Endothelial cell of umbilical vein (primary cell): ENCODE data around the gene LRRC59. TPM values are rescaled to one million over a fixed set of nuclear protein-coding genes. Genes with fewer than 3 reads are reported as not detected.

Experiments
- BruUV-seq: library from RNA; stranded (reverse); fragments of 400-500 nt; replicated peaks from 2 replicates; lab custom pipeline; 2021; lab: Mats Ljungman, UMichigan
- CTCF ChIA-PET: fragments of 300-600, 350-600 bp; sonication (Branson Sonifier 250); formaldehyde crosslinking; loops from one replicate; lab custom pipeline; 2021; ENCODE audit warnings: antibody characterized with exemption, inconsistent platforms; lab: Charles Lee
- POLR2A ChIA-PET: fragments of 300-600, 350-600 bp; sonication (Branson Sonifier 250); formaldehyde crosslinking; loops from one replicate; lab custom pipeline; 2021; ENCODE audit warnings: antibody characterized with exemption, inconsistent platforms; lab: Charles Lee
- DNase-seq: peaks from one replicate; pipeline ENCODE4 v3.0.0-alpha.2; 2011; ENCODE audit warnings: low read depth, low spot score
- FAIRE-seq: peaks from 2 replicates; lab custom pipeline; 2011; peaks lifted over from hg19 to GRCh38; lab: Jason Lieb, UNC
- H2AFZ ChIP-seq: 2 replicates; pipeline ENCODE4 v1.6.0; 2012; ENCODE audit warnings: low read depth, low read length, control low read depth, inconsistent platforms
- H3K27ac ChIP-seq: 2 replicates; pipeline ENCODE4 v1.5.1; 2011; ENCODE audit warnings: low read depth, mild to moderate bottlenecking, control low read depth, low read length, moderate library complexity; ENCODE audit not compliant: insufficient read depth
- H3K27me3 ChIP-seq, 2 experiments: 2 replicates each; pipeline versions ENCODE4 v1.6.0 to v1.6.1; 2011; ENCODE audit warnings: low read length in 2 of 2, mixed read lengths in 1 of 2; ENCODE audit not compliant: control insufficient read depth in 2 of 2, insufficient read depth in 2 of 2
- H3K36me3 ChIP-seq, 2 experiments: 2 replicates in 1 of 2; 3 replicates in 1 of 2; pipeline ENCODE4 v1.5.1; 2011; ENCODE audit warnings: low read length in 2 of 2, mild to moderate bottlenecking in 1 of 2, moderate library complexity in 1 of 2; ENCODE audit not compliant: control insufficient read depth in 2 of 2, insufficient read depth in 2 of 2; ENCODE audit errors: extremely low read depth in 1 of 2
- H3K4me1 ChIP-seq: 3 replicates; pipeline ENCODE4 v1.5.1; 2011; ENCODE audit warnings: mild to moderate bottlenecking, low read length; ENCODE audit not compliant: control insufficient read depth, insufficient read depth; ENCODE audit errors: extremely low read depth
- H3K4me2 ChIP-seq: 2 replicates; pipeline ENCODE4 v1.6.1; 2011; ENCODE audit warnings: low read length, control low read depth, mixed read lengths; ENCODE audit not compliant: insufficient read depth
- H3K4me3 ChIP-seq, 3 experiments: fragments of 200-600 bp in 1 of 3; sonication (generic), shearing (Covaris generic) in 1 of 3; replicated peaks in 1 of 3; 2 replicates each; pipeline ENCODE4 v1.5.1; 2011 to 2016; ENCODE audit warnings: control low read depth in 3 of 3, low read length in 3 of 3, mild to moderate bottlenecking in 2 of 3, inconsistent platforms in 1 of 3, low read depth in 1 of 3, moderate library complexity in 1 of 3; ENCODE audit not compliant: insufficient read depth in 1 of 3
- H3K79me2 ChIP-seq: 2 replicates; pipeline ENCODE4 v1.6.0; 2012; ENCODE audit warnings: low read length, inconsistent platforms; ENCODE audit not compliant: control insufficient read depth, insufficient read depth
- H3K9ac ChIP-seq: replicated peaks from 2 replicates; pipeline ENCODE3; 2011; ENCODE audit warnings: low read length, control low read depth; ENCODE audit not compliant: insufficient read depth; ENCODE audit errors: extremely low read depth
- H3K9me1 ChIP-seq: replicated peaks from 3 replicates; pipeline ENCODE4 v1.6.0; 2011; ENCODE audit warnings: mild to moderate bottlenecking, low read length; ENCODE audit not compliant: control insufficient read depth, insufficient read depth; ENCODE audit errors: extremely low read depth
- H3K9me3 ChIP-seq: replicated peaks from 2 replicates; pipeline ENCODE4 v1.5.1; 2012; ENCODE audit warnings: low read length, inconsistent platforms; ENCODE audit not compliant: control insufficient read depth, insufficient read depth
- H4K20me1 ChIP-seq: replicated peaks from 2 replicates; pipeline ENCODE3; 2011; ENCODE audit warnings: mild to moderate bottlenecking, low read length; ENCODE audit not compliant: control insufficient read depth, insufficient read depth; ENCODE audit errors: extremely low read depth
- EZH2 ChIP-seq: IDR thresholded peaks from 2 replicates; pipeline ENCODE4 v1.6.1; 2012; ENCODE audit warnings: borderline replicate concordance, low read depth, mild to moderate bottlenecking, moderate library complexity, low read length, inconsistent platforms; ENCODE audit not compliant: severe bottlenecking
- FOS ChIP-seq: IDR thresholded peaks from 2 replicates; pipeline ENCODE4 v1.6.1; 2011; ENCODE audit warnings: mild to moderate bottlenecking, low read length, moderate library complexity, borderline replicate concordance; ENCODE audit not compliant: insufficient read depth
- GATA2 ChIP-seq: IDR thresholded peaks from 2 replicates; pipeline ENCODE4 v1.7.0; 2011; ENCODE audit warnings: low read depth, mild to moderate bottlenecking, moderate library complexity, mixed read lengths, low read length; ENCODE audit not compliant: insufficient read length, insufficient read depth
- JUN ChIP-seq: IDR thresholded peaks from 2 replicates; pipeline ENCODE4 v1.6.1; 2011; ENCODE audit warnings: borderline replicate concordance, low read depth; ENCODE audit not compliant: insufficient read length, insufficient read depth
- MYC ChIP-seq: IDR thresholded peaks from one replicate; pipeline ENCODE4 v1.6.1; 2011; ENCODE audit warnings: mild to moderate bottlenecking, low read depth, low read length
- POLR2A ChIP-seq: IDR thresholded peaks from 2 replicates; pipeline ENCODE4 v1.6.1; 2012; ENCODE audit warnings: low read depth, mild to moderate bottlenecking, control low read depth, low read length
- POLR2AphosphoS5 ChIP-seq: IDR thresholded peaks from 2 replicates; pipeline ENCODE4 v1.6.1; 2012; ENCODE audit warnings: low read depth, mild to moderate bottlenecking, control low read depth, low read length, moderate library complexity; ENCODE audit not compliant: insufficient read depth
- dilution Hi-C: fragments of 300-500 bp; cut with MboI; formaldehyde crosslinking; loops from one replicate; pipeline ENCODE4 v1.15.0; 2019; ENCODE audit warnings: low sequenced_read_pairs; ENCODE audit not compliant: extremely low pct_ligation_motif_present
- intact Hi-C: fragments of 100-400 bp; cut with micrococcal nuclease; formaldehyde crosslinking; loops from one replicate; pipeline ENCODE4 v1.10.0; 2022
- polyA plus RNA-seq, 4 experiments: library from polyadenylated mRNA; depleted of rRNA in 3 of 4; stranded (reverse) in 3 of 4; unstranded in 1 of 4; fragments of >200 nt; gene quantifications; 2 replicates each; pipeline versions ENCODE4 v1.2.1 to v1.2.3, GENCODE V29; 2011 to 2012; ENCODE audit warnings: missing spikeins in 1 of 4
- total RNA-seq: library from RNA; stranded (reverse); gene quantifications from 2 replicates; pipeline ENCODE4 v1.2.3, GENCODE V29; 2021
- TF ChIP-seq, protein P1 (sequence below), 2 donors: IDR thresholded peaks; 1 replicate in 1 of 2; 2 replicates in 1 of 2; pipeline ENCODE4 v1.5.1; 2011; ENCODE audit warnings: low read length in 2 of 2, mild to moderate bottlenecking in 2 of 2, moderate library complexity in 2 of 2, control low read depth in 1 of 2, inconsistent platforms in 1 of 2, low read depth in 1 of 2; ENCODE audit not compliant: insufficient read depth in 1 of 2; ENCODE audit errors: extremely low read depth in 1 of 2
- TF ChIP-seq, protein P2 (sequence below): IDR thresholded peaks from 2 replicates; pipeline ENCODE4 v1.6.1; 2011; ENCODE audit not compliant: insufficient read depth, insufficient read length

LRRC59 gene
- total and polyA plus RNA-seq, 2 donors (not counting 3 experiments of a cell fraction or from before 2014, with no cell fraction given): 93.9 to 183 TPM

DNA sequence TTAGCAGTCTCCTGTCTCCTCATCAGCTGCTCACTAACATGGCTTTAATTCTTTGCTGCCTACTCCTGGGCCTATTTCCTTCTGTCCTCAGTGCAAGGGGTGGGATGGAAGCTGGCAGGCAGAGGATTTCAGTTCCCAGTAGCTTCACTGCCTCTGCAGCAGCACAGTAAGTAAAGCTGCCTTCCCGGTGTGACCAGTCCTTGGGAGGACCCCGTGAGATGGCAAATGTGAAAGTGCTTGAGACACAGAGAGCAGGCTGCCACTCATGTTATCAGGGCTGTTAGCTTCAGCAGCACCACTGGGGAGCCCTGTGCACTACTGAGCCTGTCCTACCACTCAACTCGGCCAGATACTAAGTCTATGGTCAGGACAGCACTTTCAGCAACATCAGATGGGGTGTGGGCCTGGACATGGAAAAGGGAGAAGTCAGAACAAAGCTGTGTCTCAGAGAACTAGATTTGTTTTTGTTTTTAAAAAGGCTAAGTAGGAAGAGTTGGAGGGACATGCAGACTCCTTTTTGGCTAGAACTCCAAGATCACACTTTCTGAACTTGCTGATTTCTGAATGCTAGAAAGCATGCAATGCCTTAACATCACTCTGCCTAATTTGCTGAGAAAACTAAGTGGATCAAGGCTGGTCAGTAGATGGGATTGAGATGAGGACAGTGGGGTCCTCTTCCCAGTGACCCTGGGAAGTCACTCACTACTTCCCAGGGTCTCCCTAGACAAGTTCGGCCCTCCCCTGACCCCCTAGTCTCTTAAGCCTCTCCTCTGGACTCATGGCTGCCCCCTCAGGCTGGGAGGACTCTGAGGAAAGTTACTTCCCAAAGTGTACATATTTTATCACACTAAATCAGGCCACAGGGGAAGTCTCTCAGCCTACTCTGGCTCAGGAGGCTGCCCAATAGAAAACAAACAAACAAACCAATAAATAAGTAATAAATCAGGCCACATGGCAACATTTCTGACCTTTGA is 29.8 kb upstream of the LRRC59 start:
- dilution Hi-C loops: no loop called here
- Histone ChIP-seq H3K4me3 (peak overlapping the region; percentile 24 to 79 (median 72)), H3K9me1 (no peaks in the 10 kb centered on the region), H3K9ac (no peak overlapping the region), H3K36me3 (no peaks in the 10 kb centered on the region), H3K27me3 (no peaks in the 10 kb centered on the region), H3K79me2 (no peaks in the 10 kb centered on the region), H3K9me3 (no peaks in the 10 kb centered on the region), H3K27ac (no peak overlapping the region), H3K4me1 (peaks cover 31% of the 10 kb centered on the region), H2AFZ (peak overlapping the region; percentile 9), H3K4me2 (peak overlapping the region; percentile 32), H4K20me1 (no peaks in the 10 kb centered on the region)
- intact Hi-C loops: loop anchor here (2.0 kb wide), 2 partner anchors 30 to 52 kb away; partner anchors contain the start of genes LRRC59 and RSAD1
- BruUV-seq: no TSS peak
- FAIRE-seq (peak; percentile 86), DNase-seq (peak; percentile 45)
- ChIA-PET CTCF (interaction anchor here (0.9 to 1.8 kb wide), 6 partner anchors 29 to 65 kb away, joined by 3 to 16 read pairs (median 4); partner anchors contain the start of genes LRRC59 and RSAD1), POLR2A (interaction anchor here (0.5 kb wide), 1 partner anchor 20 kb away, joined by 5 read pairs; no protein-coding TSS in a partner anchor)
- TF ChIP-seq, protein P1, sequence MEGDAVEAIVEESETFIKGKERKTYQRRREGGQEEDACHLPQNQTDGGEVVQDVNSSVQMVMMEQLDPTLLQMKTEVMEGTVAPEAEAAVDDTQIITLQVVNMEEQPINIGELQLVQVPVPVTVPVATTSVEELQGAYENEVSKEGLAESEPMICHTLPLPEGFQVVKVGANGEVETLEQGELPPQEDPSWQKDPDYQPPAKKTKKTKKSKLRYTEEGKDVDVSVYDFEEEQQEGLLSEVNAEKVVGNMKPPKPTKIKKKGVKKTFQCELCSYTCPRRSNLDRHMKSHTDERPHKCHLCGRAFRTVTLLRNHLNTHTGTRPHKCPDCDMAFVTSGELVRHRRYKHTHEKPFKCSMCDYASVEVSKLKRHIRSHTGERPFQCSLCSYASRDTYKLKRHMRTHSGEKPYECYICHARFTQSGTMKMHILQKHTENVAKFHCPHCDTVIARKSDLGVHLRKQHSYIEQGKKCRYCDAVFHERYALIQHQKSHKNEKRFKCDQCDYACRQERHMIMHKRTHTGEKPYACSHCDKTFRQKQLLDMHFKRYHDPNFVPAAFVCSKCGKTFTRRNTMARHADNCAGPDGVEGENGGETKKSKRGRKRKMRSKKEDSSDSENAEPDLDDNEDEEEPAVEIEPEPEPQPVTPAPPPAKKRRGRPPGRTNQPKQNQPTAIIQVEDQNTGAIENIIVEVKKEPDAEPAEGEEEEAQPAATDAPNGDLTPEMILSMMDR (IDR thresholded peaks at IDR 0.05; ENCODE audit: extremely low read depth in 1 of 2, insufficient read depth in 1 of 2, low read depth in 1 of 2, low read length in 2 of 2): peak in 1 of 2 donors; percentile 7
- no peak for TF ChIP-seq POLR2A

DNA sequence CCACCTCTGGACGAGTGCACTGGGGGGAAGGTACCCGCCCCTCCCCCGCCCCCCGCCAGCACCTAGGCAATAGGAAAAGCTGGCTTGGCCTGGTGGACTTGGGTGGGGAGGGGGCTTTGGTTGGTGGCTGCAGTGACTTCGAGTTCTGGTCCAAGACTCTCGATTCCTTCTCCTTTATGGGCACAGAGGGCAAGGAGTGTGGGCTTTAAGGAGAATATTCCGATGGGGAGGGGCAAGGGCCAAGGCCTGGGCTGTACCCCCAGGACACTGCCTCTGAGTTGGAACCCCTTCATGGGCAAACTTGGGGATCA is 29.1 kb upstream of the LRRC59 start:
- Histone ChIP-seq H3K4me3 (peak overlapping the region; percentile 24 to 79 (median 72)), H3K9me1 (no peaks in the 10 kb centered on the region), H3K36me3 (no peaks in the 10 kb centered on the region), H3K4me2 (peak overlapping the region; percentile 32), H4K20me1 (no peaks in the 10 kb centered on the region), H3K27me3 (no peaks in the 10 kb centered on the region), H3K27ac (no peak overlapping the region), H3K4me1 (peaks cover 36% of the 10 kb centered on the region), H3K9ac (no peak overlapping the region), H3K9me3 (no peaks in the 10 kb centered on the region), H2AFZ (peak overlapping the region; percentile 44), H3K79me2 (no peaks in the 10 kb centered on the region)
- DNase-seq (no peak), FAIRE-seq (no peak)
- POLR2A ChIA-PET: interaction anchor here (0.5 to 0.9 kb wide), 2 partner anchors 19 to 29 kb away, joined by 3 to 5 read pairs; partner anchors contain the start of gene LRRC59
- BruUV-seq: no TSS peak
- TF ChIP-seq, protein P2, sequence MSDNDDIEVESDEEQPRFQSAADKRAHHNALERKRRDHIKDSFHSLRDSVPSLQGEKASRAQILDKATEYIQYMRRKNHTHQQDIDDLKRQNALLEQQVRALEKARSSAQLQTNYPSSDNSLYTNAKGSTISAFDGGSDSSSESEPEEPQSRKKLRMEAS: no peak
- TF ChIP-seq FOS: no peak
- TF ChIP-seq, protein P1 (IDR thresholded peaks at IDR 0.05; ENCODE audit: extremely low read depth in 1 of 2, insufficient read depth in 1 of 2, low read depth in 1 of 2, low read length in 2 of 2): no peak
- no peak for TF ChIP-seq MYC
- no peak for TF ChIP-seq GATA2
- TF ChIP-seq EZH2: no peak
- no peak for TF ChIP-seq POLR2A
- TF ChIP-seq POLR2AphosphoS5: no peak
- TF ChIP-seq JUN: no peak
- dilution Hi-C loops (no loop called here), intact Hi-C loops (loop anchor here (2.0 kb wide), 2 partner anchors 30 to 52 kb away; partner anchors contain the start of genes LRRC59 and RSAD1)
- CTCF ChIA-PET: interaction anchor here (0.9 to 1.8 kb wide), 6 partner anchors 28 to 64 kb away, joined by 3 to 16 read pairs (median 4); partner anchors contain the start of genes LRRC59 and RSAD1
